Left colon (tissue), 2 donors: ENCODE data around the gene MACROH2A1. TPM values are rescaled to one million over a fixed set of nuclear protein-coding genes. Genes with fewer than 3 reads are reported as not detected.
A peak's percentile ranks its signal among the peaks of the same experiment; 100 is the strongest.

Source experiments
- ATAC-seq: fragments of 200-7000 bp; cut with Tn5 transposase; one replicate; pipeline ENCODE4 v1.9.1; 2020; ENCODE audit warnings: mild to moderate bottlenecking, moderate library complexity
- DNase-seq, 2 donors: peaks; one replicate each; pipeline ENCODE4 v3.0.0-alpha.2; 2020
- intact Hi-C, 2 donors: fragments of 100-400 bp; cut with DNase I in 1 of 2; cut with micrococcal nuclease in 1 of 2; formaldehyde crosslinking; loops; one replicate each; pipeline versions ENCODE4 v1.11.2 to v1.14.0; 2022; cut with DNase I, micrococcal nuclease
- long read RNA-seq: library from polyadenylated mRNA; unstranded; transcript quantifications from one replicate; pipeline ENCODE4 v2.0.0, GENCODE V29; 2021
- total RNA-seq, 2 donors: library from RNA; stranded (reverse); fragmentation: NEBNext Ultra II Directional; extraction: Animal tissue kit (Norgen Biotek cat#: 25700); gene quantifications; one replicate each; pipeline ENCODE4 v1.2.1, GENCODE V29; 2021
- donor health status: DM: no; HTN: no; CAD: no.
- donor health status: DM: yes; HTN: yes; CAD: no.

MACROH2A1 gene
- 100 to 1,000 TPM; 212 to 216 TPM for total RNA-seq
- long read RNA-seq, transcript H2AFY-217 (9 exons, 2,789 nt), result major isoform, 98 of 491 reads
- long read RNA-seq, transcript H2AFY-202 (9 exons, 1,859 nt), result minor isoform, 85 of 491 reads
- long read RNA-seq, partial matches to known transcripts, result 23 of 491 reads
- long read RNA-seq, other reads (novel, unspliced or antisense), result 276 of 491 reads

DNA sequence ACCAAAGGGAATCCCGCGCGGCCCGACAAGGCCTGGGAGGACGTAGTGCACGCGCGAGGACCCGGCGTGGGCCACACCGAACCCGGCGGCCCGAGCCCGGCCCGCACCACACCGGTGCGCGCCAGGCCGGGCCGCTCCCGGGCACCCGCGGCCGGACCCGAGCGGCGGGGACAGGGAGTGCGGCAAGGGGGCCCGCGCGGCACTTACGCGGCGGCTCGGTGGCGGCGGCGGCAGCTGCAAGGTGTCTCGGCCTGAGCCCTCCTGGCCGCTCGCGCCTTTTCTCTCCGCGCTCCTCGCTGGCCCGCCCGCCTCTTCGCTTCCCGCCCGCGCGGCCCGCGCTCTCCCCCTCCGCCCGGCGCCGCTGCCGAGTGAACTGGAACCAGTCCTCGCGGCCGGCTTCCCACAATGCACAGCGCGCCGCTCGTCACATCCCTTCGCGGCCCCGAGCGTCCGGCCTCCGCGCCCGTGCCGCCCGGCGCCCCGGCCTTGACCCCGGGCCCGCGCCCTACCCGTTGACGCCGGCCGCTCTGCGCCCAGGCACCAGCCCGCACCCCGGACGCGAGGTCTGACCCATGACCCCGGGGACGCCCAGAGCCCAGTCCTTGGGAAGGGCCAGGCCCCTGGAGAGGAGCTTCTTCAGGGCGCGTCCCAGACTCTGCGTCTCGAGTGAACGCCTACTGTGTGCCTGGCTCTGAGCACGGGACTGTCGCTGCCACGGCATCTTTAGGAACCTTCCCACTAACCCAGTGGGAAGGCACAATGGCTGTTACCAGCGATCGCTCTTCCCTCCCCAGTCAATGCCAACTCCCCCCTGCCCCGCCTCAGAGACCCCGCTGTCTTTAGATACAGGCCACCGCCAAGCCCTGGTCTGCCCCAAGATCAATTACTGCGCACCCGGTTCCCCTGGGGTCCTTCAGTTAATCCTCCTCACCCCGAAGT lies at the start of gene MACROH2A1:
Gene MACROH2A1 (minus strand): TSS at position 377 of the 939 bp plus-strand sequence. CDS start 10,138 bp downstream, outside the sequence.
- intact Hi-C loops, result no loop called here
- ATAC-seq, result peak; percentile 85
- peak; percentile 85 to 94 for DNase-seq

DNA sequence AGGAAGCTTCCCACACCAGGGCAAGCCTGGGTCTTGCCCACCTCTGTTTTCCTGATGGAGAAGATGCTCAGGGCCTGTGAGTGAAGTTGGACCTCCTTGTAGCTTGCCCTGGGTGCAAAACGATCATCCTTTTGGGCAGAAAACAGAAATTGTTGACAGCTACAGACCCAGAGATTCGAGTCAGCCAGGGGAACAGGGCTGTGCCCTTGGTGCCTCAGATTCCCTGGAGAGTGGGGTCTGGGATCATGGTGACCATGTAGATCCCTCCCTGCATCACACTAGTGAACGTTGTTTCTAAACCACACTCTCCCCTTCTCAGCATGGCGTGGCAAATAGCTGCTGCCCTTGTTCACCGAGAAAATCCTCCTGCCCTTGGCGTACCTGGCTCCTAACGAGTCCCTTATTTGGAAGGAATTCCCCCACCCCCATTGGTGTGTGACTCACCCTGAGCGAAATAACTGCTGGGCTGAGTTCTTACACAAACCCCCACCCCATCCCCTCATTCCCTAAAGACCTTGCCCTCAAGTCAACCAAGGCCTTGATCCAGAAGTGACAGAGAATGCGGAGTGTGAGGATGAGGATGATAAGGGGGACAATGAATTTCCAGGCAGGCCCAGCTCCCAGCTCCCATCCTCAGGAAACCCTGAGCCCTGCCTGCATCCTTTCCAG lies 49.2 kb upstream of the MACROH2A1 start:
- DNase-seq, result peak in 1 of 2 donors; percentile 12
- intact Hi-C loops, result no loop called here
- no peak for ATAC-seq

- no peak for ATAC-seq
These were observed 48.4 kb upstream of the MACROH2A1 start, which contains the start of gene DCANP1 for GRCh38 chr5:135447298-135447929. Gene DCANP1, minus strand, starts transcription at chr5:135447348. Its CDS starts 240 bp downstream, at chr5:135447108.

DNA sequence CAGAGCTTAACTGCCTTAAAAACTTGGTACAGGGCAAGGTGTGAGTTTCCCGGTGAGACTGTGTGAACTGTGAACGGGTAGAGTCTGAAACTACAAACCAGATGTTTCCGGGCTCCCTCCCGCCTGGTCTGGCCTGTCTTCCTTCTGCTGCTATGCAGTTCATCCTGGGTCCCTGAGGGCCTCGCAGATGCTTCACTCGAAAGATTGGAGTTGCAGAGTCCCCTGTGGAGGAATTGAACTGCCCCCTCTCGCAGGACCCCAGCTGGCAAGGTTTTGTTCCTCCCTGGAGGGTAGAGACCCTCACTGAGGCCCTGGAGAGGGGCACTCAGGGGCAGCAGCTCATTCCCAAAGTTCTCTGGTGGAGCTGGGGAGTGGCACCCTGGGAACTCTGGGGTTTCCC lies 47.6 kb upstream of the MACROH2A1 start:
- ATAC-seq (no peak), DNase-seq (peak in 1 of 2 donors; percentile 11)
- intact Hi-C loops, result no loop called here

More at GRCh38 chr5:135447298-135447929, 48.4 kb upstream of the MACROH2A1 start, which contains the start of gene DCANP1:
- intact Hi-C loops, result no loop called here
- DNase-seq, result peak in 1 of 2 donors; percentile 8

DNA sequence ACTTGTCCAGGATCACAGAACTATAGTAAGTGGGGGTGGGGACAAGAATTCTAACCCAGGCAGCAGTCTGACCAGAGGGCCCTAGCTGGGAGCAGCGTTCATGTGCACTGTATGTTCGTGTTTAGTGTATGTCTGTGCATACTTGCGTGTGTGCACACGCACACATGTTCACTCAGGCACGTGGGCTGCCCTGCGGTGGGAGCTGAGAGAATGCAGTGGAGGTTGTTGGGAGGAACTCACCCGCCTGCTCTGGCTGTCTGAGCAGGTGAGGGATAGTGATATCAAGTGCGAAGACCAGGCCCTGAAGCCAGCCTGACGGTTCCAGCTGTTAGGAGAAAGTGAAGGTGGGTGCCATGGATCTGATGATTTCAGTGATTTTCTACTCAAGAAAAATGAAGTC lies 47.2 kb upstream of the MACROH2A1 start:
- peak in 1 of 2 donors; percentile 17 for DNase-seq
- ATAC-seq, result no peak
- intact Hi-C loops, result no loop called here

- peak in 1 of 2 donors; percentile 23 for DNase-seq
- no peak for ATAC-seq
- intact Hi-C loops, result no loop called here
These were observed 46.4 kb upstream of the MACROH2A1 start for GRCh38 chr5:135445306-135445985.

DNA sequence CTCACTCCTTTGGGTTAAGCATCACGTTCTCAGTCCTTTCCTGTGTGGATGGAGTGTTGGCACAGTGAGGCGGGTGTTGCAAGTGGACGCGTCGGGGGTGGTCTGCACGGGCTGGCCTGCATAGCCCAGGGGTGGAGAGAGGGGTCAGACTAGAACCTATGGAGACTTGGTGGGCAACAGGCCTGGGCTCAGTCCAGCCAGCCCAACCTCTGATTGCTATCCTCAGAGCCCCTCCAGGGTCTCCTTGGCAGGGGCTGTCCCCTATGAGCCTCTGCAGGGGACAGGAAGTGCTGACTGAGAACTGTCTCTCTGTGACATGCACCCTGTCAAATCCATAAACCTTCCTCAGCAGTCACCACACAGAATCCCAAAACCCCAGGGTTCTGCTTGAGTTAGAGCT lies 45.9 kb upstream of the MACROH2A1 start:
- no peak for DNase-seq
- ATAC-seq, result no peak
- intact Hi-C loops, result no loop called here

DNA sequence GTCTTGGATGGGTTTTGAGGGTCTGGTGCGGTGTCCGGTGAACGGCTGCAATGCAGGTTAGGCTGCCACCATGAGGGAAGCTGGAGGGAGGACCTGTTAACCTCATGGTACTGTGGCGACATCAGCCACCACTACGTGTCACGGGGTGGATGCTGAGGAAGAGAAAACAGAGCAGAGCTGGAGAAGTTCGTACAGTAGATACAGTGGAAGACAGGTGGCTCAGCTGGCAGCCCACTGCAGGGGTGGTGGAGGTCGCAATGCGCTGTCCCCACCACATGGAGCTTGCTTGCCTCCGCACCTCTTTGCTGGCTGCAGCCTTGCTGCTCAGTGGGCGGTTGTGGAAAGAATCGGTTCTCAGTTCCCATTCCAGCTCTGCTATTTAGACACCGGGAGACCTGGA lies 45.3 kb upstream of the MACROH2A1 start:
- intact Hi-C loops, result no loop called here
- DNase-seq (no peak), ATAC-seq (no peak)

DNA sequence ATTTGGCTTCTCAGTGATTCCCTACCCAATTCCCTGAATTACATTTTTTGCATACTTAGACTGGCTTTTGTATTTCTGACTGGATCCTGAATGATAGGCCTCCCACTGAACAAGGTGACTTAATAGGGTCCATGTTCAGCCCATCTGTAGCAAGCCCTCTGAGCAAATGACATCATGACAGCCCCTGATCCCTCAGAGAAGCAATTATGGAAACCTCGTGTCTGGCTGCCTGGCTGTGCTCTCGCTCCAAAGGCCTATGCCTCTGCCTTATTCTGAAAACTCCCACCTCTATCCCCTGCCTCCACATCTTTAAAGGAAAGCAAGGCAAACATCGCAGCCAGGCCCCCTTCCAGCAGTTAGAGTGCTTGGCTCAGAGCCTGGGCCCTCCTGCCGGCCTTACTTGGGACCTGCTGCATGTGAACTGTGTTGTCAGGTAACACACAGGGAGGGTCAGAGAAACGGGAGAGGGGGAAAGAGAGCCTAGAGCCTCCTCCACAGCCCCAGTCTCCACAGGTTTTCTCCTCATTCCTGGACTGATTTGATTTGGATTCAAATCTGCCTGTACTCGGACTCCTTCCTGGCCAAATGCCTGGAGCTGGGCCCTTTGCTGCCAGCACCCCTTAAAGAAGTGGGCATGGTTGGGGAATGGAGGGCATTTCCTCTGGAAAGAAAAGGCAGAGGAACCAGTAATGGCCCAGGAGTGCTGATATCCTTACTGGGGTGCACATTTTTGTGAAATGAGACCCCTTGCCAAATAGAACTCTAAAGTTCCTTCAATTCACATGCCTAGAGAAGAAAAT lies 44.3 kb upstream of the MACROH2A1 start:
- intact Hi-C loops, result no loop called here
- DNase-seq (no peak), ATAC-seq (no peak)

DNA sequence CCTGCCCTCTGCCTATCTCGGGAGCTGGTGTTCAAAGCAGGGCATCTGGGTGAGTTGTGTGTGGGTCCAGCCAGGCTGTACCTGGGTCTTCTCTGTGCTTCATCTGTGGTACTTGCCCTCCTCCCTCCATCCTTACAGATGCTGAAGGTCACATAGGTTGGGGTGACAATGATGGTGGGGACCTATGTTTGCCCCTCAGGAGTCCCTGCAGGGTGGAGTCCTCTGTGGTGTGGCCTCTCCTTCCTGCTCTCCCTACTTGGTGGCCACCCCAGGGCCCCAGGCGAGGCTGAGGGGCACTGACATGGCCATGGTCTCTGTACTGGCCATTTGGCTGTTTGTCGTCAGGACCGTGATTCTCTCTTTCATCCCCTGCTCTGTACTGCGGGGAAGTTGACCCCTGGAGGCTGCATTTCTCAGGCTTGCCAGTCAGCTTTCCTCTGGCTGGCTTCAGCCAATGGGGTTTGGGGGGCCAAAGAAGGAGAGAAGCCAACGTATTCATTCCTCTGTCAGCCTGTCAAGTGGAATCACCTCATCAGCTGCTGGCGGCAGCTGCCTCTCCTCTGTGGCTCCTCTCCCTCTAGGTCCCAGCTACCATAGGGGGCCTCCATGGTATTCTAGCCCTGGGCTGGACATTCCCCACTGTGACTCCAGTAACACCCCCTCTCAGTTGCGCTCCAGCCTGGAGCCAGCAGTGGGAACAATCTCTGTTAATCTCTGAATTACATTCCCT lies 43.6 kb upstream of the MACROH2A1 start:
- ATAC-seq, result no peak
- DNase-seq, result no peak
- intact Hi-C loops, result no loop called here

GRCh38 chr5:135441919-135442318 lies 42.9 kb upstream of the MACROH2A1 start:
- intact Hi-C loops, result no loop called here
- ATAC-seq, result no peak

DNA sequence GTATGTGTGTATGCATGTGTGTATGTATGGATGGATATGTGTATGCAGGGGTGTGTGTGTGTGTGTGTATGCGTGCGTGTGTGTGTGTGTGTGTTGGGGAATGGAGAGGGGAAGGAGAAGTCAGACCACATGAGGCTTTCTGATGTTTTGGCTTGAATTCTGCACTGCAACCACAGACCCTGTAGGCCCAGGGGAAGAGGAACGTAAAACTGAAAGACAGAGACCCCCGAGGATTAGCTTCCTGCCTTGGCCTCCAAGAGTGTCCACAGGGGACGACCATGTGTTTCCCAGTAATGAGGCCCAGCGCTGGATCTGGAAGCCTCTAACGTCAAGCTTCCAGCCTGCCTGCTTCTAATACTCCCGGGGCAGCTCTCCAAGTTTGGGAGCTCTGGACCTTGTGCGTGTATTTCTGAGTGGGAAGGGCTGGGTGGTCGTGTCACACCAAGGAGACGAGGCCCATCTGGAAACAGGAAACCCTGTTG lies 42.4 kb upstream of the MACROH2A1 start:
- ATAC-seq (no peak), DNase-seq (no peak)
- intact Hi-C loops, result no loop called here

More at GRCh38 chr5:135441919-135442318, 42.9 kb upstream of the MACROH2A1 start:
- no peak for DNase-seq

- DNase-seq, result no peak
- intact Hi-C loops, result no loop called here
- no peak for ATAC-seq
These were observed 41.9 kb upstream of the MACROH2A1 start for GRCh38 chr5:135440916-135441315.

- DNase-seq (no peak), ATAC-seq (no peak)
- intact Hi-C loops, result no loop called here
These were observed 40.5 kb upstream of the MACROH2A1 start for GRCh38 chr5:135439231-135440205.

DNA sequence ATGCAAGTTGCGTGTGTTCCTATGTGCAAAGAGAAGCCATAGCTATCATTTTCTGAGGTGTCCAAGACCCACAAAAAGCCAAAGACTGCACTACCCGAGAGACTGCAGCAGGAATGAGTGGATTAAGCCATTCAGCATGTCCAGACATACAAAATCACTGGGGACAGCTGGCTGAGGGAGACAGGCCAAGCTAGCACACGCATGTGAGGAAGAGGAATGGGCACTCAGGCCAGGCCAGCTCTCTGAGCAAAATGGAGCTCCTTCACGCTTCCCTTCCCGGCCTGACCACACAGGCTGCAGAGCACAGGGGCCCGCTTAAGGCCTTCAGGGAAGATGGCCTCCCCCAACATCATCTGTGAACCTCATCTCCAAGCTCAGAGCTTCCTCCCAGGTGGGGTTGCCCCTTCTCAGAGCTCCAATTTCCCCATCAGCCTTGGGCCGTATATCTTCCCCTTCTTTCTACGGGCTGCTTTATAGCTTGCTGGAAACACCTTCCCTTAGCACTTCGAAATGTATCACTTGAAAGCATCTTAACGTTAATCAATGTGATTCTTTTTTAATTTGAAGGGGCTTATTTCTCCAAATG lies 39.7 kb upstream of the MACROH2A1 start:
- no peak for ATAC-seq
- intact Hi-C loops, result no loop called here

More for the DNA sequence above, 39.7 kb upstream of the MACROH2A1 start:
- no peak for DNase-seq
